Measurements from ENCODE around the gene CAPRIN1. TPM values are rescaled to one million over a fixed set of nuclear protein-coding genes. Genes with fewer than 3 reads are reported as not detected.

Gene CAPRIN1
- total and polyA plus RNA-seq, 2 of the 8 experiments (the other 6 are each of a cell fraction or from before 2014, with no cell fraction given): 221 to 317 TPM

- Histone ChIP-seq H3K14ac (ENCODE audit: insufficient read length) (no peak overlapping the region), H3K4me2 (ENCODE audit: insufficient read depth in 1 of 2, low read depth in 2 of 2, low read length in 2 of 2) (no peak overlapping the region), H3K36me3 (ENCODE audit: control insufficient read depth in 2 of 4, insufficient read depth in 4 of 4, low read length in 3 of 4) (peaks cover 0 to 3% (median 0%) of the 10 kb centered on the region in 4 experiments; a peak in 1 of 8 replicates), H2BK20ac (ENCODE audit: low read length) (no peak overlapping the region), H3K27ac (ENCODE audit: low read depth, low read length) (no peak overlapping the region), H3K23ac (ENCODE audit: insufficient read length) (no peak overlapping the region), H4K8ac (ENCODE audit: extremely low read depth, insufficient read depth, low read length) (no peak overlapping the region), H3K79me1 (ENCODE audit: low read depth, low read length) (no peaks in the 10 kb centered on the region), H3K56ac (replicated peaks; ENCODE audit: insufficient read length, low read depth, low read length) (no peak overlapping the region), H4K20me1 (replicated peaks in 1 of 2; ENCODE audit: control insufficient read depth in 1 of 2, insufficient read depth in 2 of 2, low read length in 2 of 2) (no peaks in the 10 kb centered on the region), H3K4me3 (ENCODE audit: extremely low read depth in 1 of 4, insufficient read depth in 2 of 4, low read depth in 3 of 4, low read length in 4 of 4) (no peak overlapping the region), H3K9me3 (ENCODE audit: insufficient read depth in 2 of 2, low read depth in 1 of 2, low read length in 1 of 2) (no peaks in the 10 kb centered on the region; a peak in 1 of 4 replicates), H2BK12ac (ENCODE audit: low read depth, low read length) (no peak overlapping the region), H2BK5ac (ENCODE audit: low read depth, low read length) (no peak overlapping the region), H3K79me2 (ENCODE audit: control insufficient read depth in 1 of 2, insufficient read depth in 2 of 2, low read length in 2 of 2) (peaks cover 14 to 19% of the 10 kb centered on the region in 2 experiments), H3K9ac (replicated peaks in 1 of 4; ENCODE audit: extremely low read depth in 1 of 4, low read depth in 3 of 4, low read length in 3 of 4) (no peak overlapping the region), H3K23me2 (ENCODE audit: low read depth, low read length) (no peaks in the 10 kb centered on the region), H2AFZ (ENCODE audit: low read length) (no peak overlapping the region), H3K27me3 (replicated peaks in 1 of 4; ENCODE audit: control insufficient read depth in 3 of 4, extremely low read depth in 1 of 4, insufficient read depth in 3 of 4, low read length in 3 of 4) (no peaks in the 10 kb centered on the region), H3K4me1 (replicated peaks in 1 of 4; ENCODE audit: control insufficient read depth in 3 of 4, insufficient read depth in 4 of 4, low read length in 3 of 4) (peaks cover 0 to 3% (median 2%) of the 10 kb centered on the region in 4 experiments; a peak in 3 of 7 replicates), H4K91ac (replicated peaks; ENCODE audit: insufficient read length, low read length) (no peak overlapping the region), H2BK15ac (ENCODE audit: low read length) (no peak overlapping the region), H3K18ac (ENCODE audit: extremely low read depth, low read length) (no peak overlapping the region), H2BK120ac (replicated peaks; ENCODE audit: low read depth, low read length) (no peak overlapping the region), H4K5ac (ENCODE audit: insufficient read length, low read depth, low read length) (no peak overlapping the region), H2AK5ac (ENCODE audit: low read depth, low read length) (no peak overlapping the region), H3K4ac (replicated peaks; ENCODE audit: insufficient read length, low read depth, low read length) (no peak overlapping the region)
- FAIRE-seq (no peak), DNase-seq (ENCODE audit: low read depth in 1 of 2, low spot score in 2 of 2) (no peak)
- POLR2A ChIA-PET (ENCODE audit: partially characterized antibody): interaction anchor here (0.6 to 13.0 kb wide), 7 partner anchors 10 to 431 kb away, joined by 3 to 176 read pairs (median 3); partner anchors contain the start of gene NAT10
- 94% methylated on average over 4 of the region's 4 CpGs; no CpG with 5 or more reads in 1 of the 2 experiments for WGBS, 2 experiments (ENCODE audit: extremely low coverage in 1 of 2, insufficient coverage in 1 of 2, insufficient read length in 1 of 2, insufficient replicate concordance in 2 of 2, low coverage in 1 of 2, low lambda C conversion rate in 2 of 2, missing lambda C conversion rate in 1 of 2)
- no peak for TF ChIP-seq POU5F1 (IDR thresholded peaks at IDR 0.05; ENCODE audit: low read depth, low read length)
- TF ChIP-seq YY1 (IDR thresholded peaks at IDR 0.05; ENCODE audit: low read depth, low read length): no peak
- TF ChIP-seq TEAD4 (IDR thresholded peaks at IDR 0.05; ENCODE audit: low read depth, low read length): no peak
- TF ChIP-seq MAX (IDR thresholded peaks at IDR 0.05): no peak
- TF ChIP-seq ATF3 (IDR thresholded peaks at IDR 0.05; ENCODE audit: insufficient read depth, low read depth, low read length): no peak
- TF ChIP-seq CTBP2 (IDR thresholded peaks at IDR 0.05; ENCODE audit: borderline replicate concordance, insufficient read depth, insufficient read length, low read length): no peak
- TF ChIP-seq RBBP5 (IDR thresholded peaks at IDR 0.05; ENCODE audit: borderline replicate concordance, low read depth, low read length): no peak
- no peak for TF ChIP-seq NRF1 (IDR thresholded peaks at IDR 0.05; ENCODE audit: low read depth, low read length)
- CTCF ChIA-PET (ENCODE audit: partially characterized antibody): interaction anchor here (0.9 to 2.1 kb wide), 3 partner anchors 41 to 241 kb away, joined by 3 to 12 read pairs (median 3); no protein-coding TSS in a partner anchor
These were observed 2.5 kb upstream of the CAPRIN1 start for GRCh38 chr11:34049028-34049427.
